ENCODE data around the gene HOOK2.
"Not testable (repeated sequence)": the region's sequence is repeated elsewhere in the genome, so short reads cannot be mapped to it uniquely, and the experiment has no call there.

Gene HOOK2

GRCh38 chr19:12801466-12802266 lies 26.3 kb upstream of the HOOK2 start, which contains the start of the genes PRDX2 and THSD8:
Gene PRDX2 (minus strand): TSS chr19:12801800. CDS start chr19:12801261, 539 bp downstream.
Gene THSD8 (plus strand): TSS chr19:12802069. CDS start chr19:12802072, 3 bp downstream.
- peak; percentile 46 to 59 (median 50) for DNase-seq
- H3K9me3 ChIP-seq (ENCODE audit: control insufficient read depth, low read length), result no peaks in the 10 kb centered on the region
- peak within 1 kb of the TSS; percentile 60 for H3K27ac ChIP-seq (ENCODE audit: insufficient read depth, low read length, poor library complexity, severe bottlenecking)
- H3K4me3 ChIP-seq (ENCODE audit: insufficient read depth, low read depth, low read length, poor library complexity, severe bottlenecking), result peak within 1 kb of the TSS; percentile 80
- peaks cover 34% of the 10 kb centered on the region for H3K4me1 ChIP-seq (ENCODE audit: control insufficient read depth, insufficient read depth, low read length, poor library complexity, severe bottlenecking)
- H3K27me3 ChIP-seq (replicated peaks; ENCODE audit: control insufficient read depth, insufficient read depth, low read length, poor library complexity, severe bottlenecking), result no peaks in the 10 kb centered on the region
- peaks cover 6% of the 10 kb centered on the region for H3K36me3 ChIP-seq (ENCODE audit: control insufficient read depth, insufficient read depth, low read length)

- DNase-seq, result no peak
- Histone ChIP-seq H3K27me3 (replicated peaks; ENCODE audit: control insufficient read depth, insufficient read depth, low read length, poor library complexity, severe bottlenecking) (no peaks in the 10 kb centered on the region), H3K27ac (ENCODE audit: insufficient read depth, low read length, poor library complexity, severe bottlenecking) (peak overlapping the region; percentile 60), H3K4me3 (ENCODE audit: insufficient read depth, low read depth, low read length, poor library complexity, severe bottlenecking) (peak overlapping the region; percentile 80), H3K9me3 (ENCODE audit: control insufficient read depth, low read length) (no peaks in the 10 kb centered on the region), H3K36me3 (ENCODE audit: control insufficient read depth, insufficient read depth, low read length) (peaks cover 6% of the 10 kb centered on the region), H3K4me1 (ENCODE audit: control insufficient read depth, insufficient read depth, low read length, poor library complexity, severe bottlenecking) (peaks cover 32% of the 10 kb centered on the region)
Measured at GRCh38 chr19:12800923-12801465, 25.6 kb upstream of the HOOK2 start.

- H3K27ac ChIP-seq (ENCODE audit: insufficient read depth, low read length, poor library complexity, severe bottlenecking), result peak overlapping the region; percentile 60
- peak overlapping the region; percentile 80 for H3K4me3 ChIP-seq (ENCODE audit: insufficient read depth, low read depth, low read length, poor library complexity, severe bottlenecking)
- no peaks in the 10 kb centered on the region for H3K27me3 ChIP-seq (replicated peaks; ENCODE audit: control insufficient read depth, insufficient read depth, low read length, poor library complexity, severe bottlenecking)
- peaks cover 36% of the 10 kb centered on the region for H3K4me1 ChIP-seq (ENCODE audit: control insufficient read depth, insufficient read depth, low read length, poor library complexity, severe bottlenecking)
- peaks cover 6% of the 10 kb centered on the region for H3K36me3 ChIP-seq (ENCODE audit: control insufficient read depth, insufficient read depth, low read length)
- no peaks in the 10 kb centered on the region for H3K9me3 ChIP-seq (ENCODE audit: control insufficient read depth, low read length)
- no peak for DNase-seq
Measured at GRCh38 chr19:12800466-12800770, 25.1 kb upstream of the HOOK2 start.

GRCh38 chr19:12799742-12800465 lies 24.6 kb upstream of the HOOK2 start:
- no peaks in the 10 kb centered on the region for H3K27me3 ChIP-seq (replicated peaks; ENCODE audit: control insufficient read depth, insufficient read depth, low read length, poor library complexity, severe bottlenecking)
- peaks cover 6% of the 10 kb centered on the region for H3K36me3 ChIP-seq (ENCODE audit: control insufficient read depth, insufficient read depth, low read length)
- no peak overlapping the region for H3K27ac ChIP-seq (ENCODE audit: insufficient read depth, low read length, poor library complexity, severe bottlenecking)
- peaks cover 39% of the 10 kb centered on the region for H3K4me1 ChIP-seq (ENCODE audit: control insufficient read depth, insufficient read depth, low read length, poor library complexity, severe bottlenecking)
- DNase-seq, result no peak
- no peak overlapping the region for H3K4me3 ChIP-seq (ENCODE audit: insufficient read depth, low read depth, low read length, poor library complexity, severe bottlenecking)
- no peaks in the 10 kb centered on the region for H3K9me3 ChIP-seq (ENCODE audit: control insufficient read depth, low read length)

- not testable (repeated sequence) for H3K4me3 ChIP-seq (ENCODE audit: insufficient read depth, low read depth, low read length, poor library complexity, severe bottlenecking); H3K27ac ChIP-seq (ENCODE audit: insufficient read depth, low read length, poor library complexity, severe bottlenecking); H3K9me3 ChIP-seq (ENCODE audit: control insufficient read depth, low read length); H3K27me3 ChIP-seq (replicated peaks; ENCODE audit: control insufficient read depth, insufficient read depth, low read length, poor library complexity, severe bottlenecking); DNase-seq
- Histone ChIP-seq H3K36me3 (ENCODE audit: control insufficient read depth, insufficient read depth, low read length) (peaks cover 10% of the 10 kb centered on the region), H3K4me1 (ENCODE audit: control insufficient read depth, insufficient read depth, low read length, poor library complexity, severe bottlenecking) (peaks cover 50% of the 10 kb centered on the region)
Measured at GRCh38 chr19:12797607-12798006, 22.3 kb upstream of the HOOK2 start.

GRCh38 chr19:12797141-12797587 lies 21.8 kb upstream of the HOOK2 start:
- no peak overlapping the region for H3K27ac ChIP-seq (ENCODE audit: insufficient read depth, low read length, poor library complexity, severe bottlenecking)
- H3K4me3 ChIP-seq (ENCODE audit: insufficient read depth, low read depth, low read length, poor library complexity, severe bottlenecking), result no peak overlapping the region
- H3K27me3 ChIP-seq (replicated peaks; ENCODE audit: control insufficient read depth, insufficient read depth, low read length, poor library complexity, severe bottlenecking), result no peaks in the 10 kb centered on the region
- peaks cover 14% of the 10 kb centered on the region for H3K36me3 ChIP-seq (ENCODE audit: control insufficient read depth, insufficient read depth, low read length)
- no peaks in the 10 kb centered on the region for H3K9me3 ChIP-seq (ENCODE audit: control insufficient read depth, low read length)
- H3K4me1 ChIP-seq (ENCODE audit: control insufficient read depth, insufficient read depth, low read length, poor library complexity, severe bottlenecking), result peaks cover 45% of the 10 kb centered on the region
- DNase-seq, result no peak

GRCh38 chr19:12796146-12797071 lies 21.1 kb upstream of the HOOK2 start:
- H3K4me3 ChIP-seq (ENCODE audit: insufficient read depth, low read depth, low read length, poor library complexity, severe bottlenecking), result peak overlapping the region; percentile 8
- H3K4me1 ChIP-seq (ENCODE audit: control insufficient read depth, insufficient read depth, low read length, poor library complexity, severe bottlenecking), result peaks cover 40% of the 10 kb centered on the region
- H3K9me3 ChIP-seq (ENCODE audit: control insufficient read depth, low read length), result no peaks in the 10 kb centered on the region
- H3K27me3 ChIP-seq (replicated peaks; ENCODE audit: control insufficient read depth, insufficient read depth, low read length, poor library complexity, severe bottlenecking), result no peaks in the 10 kb centered on the region
- peak overlapping the region; percentile 46 for H3K27ac ChIP-seq (ENCODE audit: insufficient read depth, low read length, poor library complexity, severe bottlenecking)
- DNase-seq, result peak; percentile 54 to 69 (median 54)
- H3K36me3 ChIP-seq (ENCODE audit: control insufficient read depth, insufficient read depth, low read length), result peaks cover 22% of the 10 kb centered on the region

GRCh38 chr19:12794971-12795381 lies 19.6 kb upstream of the HOOK2 start:
- Histone ChIP-seq H3K36me3 (ENCODE audit: control insufficient read depth, insufficient read depth, low read length) (peaks cover 22% of the 10 kb centered on the region), H3K4me3 (ENCODE audit: insufficient read depth, low read depth, low read length, poor library complexity, severe bottlenecking) (no peak overlapping the region), H3K27me3 (replicated peaks; ENCODE audit: control insufficient read depth, insufficient read depth, low read length, poor library complexity, severe bottlenecking) (no peaks in the 10 kb centered on the region), H3K9me3 (ENCODE audit: control insufficient read depth, low read length) (no peaks in the 10 kb centered on the region), H3K4me1 (ENCODE audit: control insufficient read depth, insufficient read depth, low read length, poor library complexity, severe bottlenecking) (peaks cover 36% of the 10 kb centered on the region), H3K27ac (ENCODE audit: insufficient read depth, low read length, poor library complexity, severe bottlenecking) (peak overlapping the region; percentile 99)
- no peak for DNase-seq

GRCh38 chr19:12794196-12794941 lies 19.0 kb upstream of the HOOK2 start:
- DNase-seq, result no peak
- no peaks in the 10 kb centered on the region for H3K27me3 ChIP-seq (replicated peaks; ENCODE audit: control insufficient read depth, insufficient read depth, low read length, poor library complexity, severe bottlenecking)
- H3K27ac ChIP-seq (ENCODE audit: insufficient read depth, low read length, poor library complexity, severe bottlenecking), result peak overlapping the region; percentile 99
- H3K9me3 ChIP-seq (ENCODE audit: control insufficient read depth, low read length), result no peaks in the 10 kb centered on the region
- peak overlapping the region; percentile 100 for H3K4me3 ChIP-seq (ENCODE audit: insufficient read depth, low read depth, low read length, poor library complexity, severe bottlenecking)
- peaks cover 34% of the 10 kb centered on the region for H3K4me1 ChIP-seq (ENCODE audit: control insufficient read depth, insufficient read depth, low read length, poor library complexity, severe bottlenecking)
- H3K36me3 ChIP-seq (ENCODE audit: control insufficient read depth, insufficient read depth, low read length), result peaks cover 17% of the 10 kb centered on the region

Measured in effector memory CD4-positive, alpha-beta T cell (primary cell).